Panc1 (cell line): ENCODE results near the gene WDR6.

ENCODE experiments used
- POLR2AphosphoS5 ChIP-seq: IDR thresholded peaks from 2 replicates; pipeline ENCODE4 v1.6.1; 2012; ENCODE audit warnings: mild to moderate bottlenecking, low read depth, low read length, moderate library complexity
- SIN3A ChIP-seq: IDR thresholded peaks from 2 replicates; pipeline ENCODE4 v1.6.1; 2012; ENCODE audit warnings: low read depth, mild to moderate bottlenecking, low read length, moderate library complexity, borderline replicate concordance; ENCODE audit not compliant: insufficient read depth
- TCF7L2 ChIP-seq: IDR thresholded peaks from 2 replicates; pipeline ENCODE4 v1.6.1; 2011; ENCODE audit warnings: mild to moderate bottlenecking, low read depth, low read length, inconsistent platforms
- TF ChIP-seq, protein P1 (sequence below): fragments of 450-650 bp; IDR thresholded peaks from 2 replicates; pipeline ENCODE4 v1.5.1; 2017; ENCODE audit warnings: mild to moderate bottlenecking
- TF ChIP-seq, protein P2 (sequence below), 2 experiments: IDR thresholded peaks; 2 replicates each; pipeline ENCODE4 v1.6.1; 2011 to 2012; ENCODE audit warnings: low read depth in 2 of 2, control low read depth in 1 of 2, low read length in 1 of 2, mild to moderate bottlenecking in 1 of 2, moderate library complexity in 1 of 2; ENCODE audit not compliant: insufficient read depth in 1 of 2

DNA sequence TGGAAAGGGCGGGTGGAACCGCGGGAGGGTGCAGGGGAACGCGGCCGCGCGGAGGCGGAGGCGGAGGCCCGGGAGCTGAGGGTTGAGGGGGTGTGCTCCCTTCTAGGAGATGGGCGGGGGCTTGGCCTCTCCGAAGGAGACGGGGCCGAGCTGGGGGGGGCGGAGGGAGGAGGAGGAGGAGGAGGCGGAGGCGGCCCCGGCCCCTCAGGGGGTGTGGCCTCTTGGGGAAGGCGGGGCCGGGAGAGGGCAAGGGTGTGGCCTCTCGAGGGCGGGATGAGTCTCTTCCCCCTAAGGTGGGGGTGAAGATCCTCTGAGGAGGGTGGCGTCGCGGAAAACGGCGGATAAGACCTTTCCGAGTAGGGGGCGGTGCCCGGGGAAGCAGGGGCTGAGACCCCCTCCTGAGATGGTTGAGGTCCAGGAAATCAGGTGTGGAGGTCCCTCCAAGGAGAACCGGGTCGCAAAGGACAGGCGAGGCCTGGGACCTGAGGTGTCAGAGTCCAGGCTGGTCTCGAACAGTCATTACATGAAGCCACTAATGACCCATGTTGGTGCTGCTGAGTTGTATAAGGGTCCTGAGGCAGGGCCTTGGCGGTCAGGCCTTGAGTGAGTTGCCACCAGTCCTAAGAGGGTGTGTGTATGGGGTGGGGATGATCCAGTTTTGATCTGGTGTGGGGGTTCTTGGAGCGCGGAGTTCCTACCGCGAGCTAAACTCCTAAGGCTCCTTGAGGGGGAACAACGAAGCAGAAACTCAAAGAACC, 759 bp downstream of the WDR6 start:
- TF ChIP-seq, protein P1, sequence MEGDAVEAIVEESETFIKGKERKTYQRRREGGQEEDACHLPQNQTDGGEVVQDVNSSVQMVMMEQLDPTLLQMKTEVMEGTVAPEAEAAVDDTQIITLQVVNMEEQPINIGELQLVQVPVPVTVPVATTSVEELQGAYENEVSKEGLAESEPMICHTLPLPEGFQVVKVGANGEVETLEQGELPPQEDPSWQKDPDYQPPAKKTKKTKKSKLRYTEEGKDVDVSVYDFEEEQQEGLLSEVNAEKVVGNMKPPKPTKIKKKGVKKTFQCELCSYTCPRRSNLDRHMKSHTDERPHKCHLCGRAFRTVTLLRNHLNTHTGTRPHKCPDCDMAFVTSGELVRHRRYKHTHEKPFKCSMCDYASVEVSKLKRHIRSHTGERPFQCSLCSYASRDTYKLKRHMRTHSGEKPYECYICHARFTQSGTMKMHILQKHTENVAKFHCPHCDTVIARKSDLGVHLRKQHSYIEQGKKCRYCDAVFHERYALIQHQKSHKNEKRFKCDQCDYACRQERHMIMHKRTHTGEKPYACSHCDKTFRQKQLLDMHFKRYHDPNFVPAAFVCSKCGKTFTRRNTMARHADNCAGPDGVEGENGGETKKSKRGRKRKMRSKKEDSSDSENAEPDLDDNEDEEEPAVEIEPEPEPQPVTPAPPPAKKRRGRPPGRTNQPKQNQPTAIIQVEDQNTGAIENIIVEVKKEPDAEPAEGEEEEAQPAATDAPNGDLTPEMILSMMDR: peak; percentile 20; the same call in 1 of the 2 replicates
- TF ChIP-seq, protein P2, sequence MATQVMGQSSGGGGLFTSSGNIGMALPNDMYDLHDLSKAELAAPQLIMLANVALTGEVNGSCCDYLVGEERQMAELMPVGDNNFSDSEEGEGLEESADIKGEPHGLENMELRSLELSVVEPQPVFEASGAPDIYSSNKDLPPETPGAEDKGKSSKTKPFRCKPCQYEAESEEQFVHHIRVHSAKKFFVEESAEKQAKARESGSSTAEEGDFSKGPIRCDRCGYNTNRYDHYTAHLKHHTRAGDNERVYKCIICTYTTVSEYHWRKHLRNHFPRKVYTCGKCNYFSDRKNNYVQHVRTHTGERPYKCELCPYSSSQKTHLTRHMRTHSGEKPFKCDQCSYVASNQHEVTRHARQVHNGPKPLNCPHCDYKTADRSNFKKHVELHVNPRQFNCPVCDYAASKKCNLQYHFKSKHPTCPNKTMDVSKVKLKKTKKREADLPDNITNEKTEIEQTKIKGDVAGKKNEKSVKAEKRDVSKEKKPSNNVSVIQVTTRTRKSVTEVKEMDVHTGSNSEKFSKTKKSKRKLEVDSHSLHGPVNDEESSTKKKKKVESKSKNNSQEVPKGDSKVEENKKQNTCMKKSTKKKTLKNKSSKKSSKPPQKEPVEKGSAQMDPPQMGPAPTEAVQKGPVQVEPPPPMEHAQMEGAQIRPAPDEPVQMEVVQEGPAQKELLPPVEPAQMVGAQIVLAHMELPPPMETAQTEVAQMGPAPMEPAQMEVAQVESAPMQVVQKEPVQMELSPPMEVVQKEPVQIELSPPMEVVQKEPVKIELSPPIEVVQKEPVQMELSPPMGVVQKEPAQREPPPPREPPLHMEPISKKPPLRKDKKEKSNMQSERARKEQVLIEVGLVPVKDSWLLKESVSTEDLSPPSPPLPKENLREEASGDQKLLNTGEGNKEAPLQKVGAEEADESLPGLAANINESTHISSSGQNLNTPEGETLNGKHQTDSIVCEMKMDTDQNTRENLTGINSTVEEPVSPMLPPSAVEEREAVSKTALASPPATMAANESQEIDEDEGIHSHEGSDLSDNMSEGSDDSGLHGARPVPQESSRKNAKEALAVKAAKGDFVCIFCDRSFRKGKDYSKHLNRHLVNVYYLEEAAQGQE (IDR thresholded peaks at IDR 0.05; ENCODE audit: insufficient read depth in 1 of 2, low read depth in 2 of 2, low read length in 1 of 2): no peak
- TF ChIP-seq SIN3A (no peak), POLR2AphosphoS5 (no peak), TCF7L2 (no peak)
